Stimulated activated CD8-positive, alpha-beta memory T cell treated with anti-CD3 and anti-CD28 coated beads, Interleukin-12 subunit alpha, Interleukin-12 subunit beta, amount 100 ng/mL, for 4 hours (primary cell): ENCODE measurements around the gene SHISAL1.
"Not testable (repeated sequence)": the region's sequence is repeated elsewhere in the genome, so short reads cannot be mapped to it uniquely, and the experiment has no call there.

ENCODE experiments used
- DNase-seq: peaks from one replicate; pipeline ENCODE4 v3.0.0-alpha.2; 2020; ENCODE audit warnings: low read depth

SHISAL1 gene

DNA sequence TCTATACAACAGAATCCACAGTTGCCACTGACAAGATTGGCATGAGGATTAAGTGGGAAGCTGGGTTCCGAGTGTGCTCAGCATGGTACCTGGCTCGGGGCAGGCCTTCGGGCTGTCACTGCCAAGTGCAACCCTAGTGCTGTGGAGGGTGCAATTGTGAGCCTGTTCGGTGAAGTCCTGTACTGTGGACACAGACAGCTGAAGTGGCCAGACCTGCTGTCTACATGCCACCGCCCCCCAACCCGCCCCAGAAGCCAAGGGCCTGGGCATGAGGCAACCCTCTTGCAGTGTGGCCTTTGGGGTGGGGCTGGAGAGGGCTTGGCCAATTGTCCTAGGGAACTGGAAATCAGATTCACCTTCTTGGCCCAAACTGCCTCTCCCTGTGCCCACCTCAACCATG is 15.6 kb upstream of the SHISAL1 start:
- no peak for DNase-seq

DNA sequence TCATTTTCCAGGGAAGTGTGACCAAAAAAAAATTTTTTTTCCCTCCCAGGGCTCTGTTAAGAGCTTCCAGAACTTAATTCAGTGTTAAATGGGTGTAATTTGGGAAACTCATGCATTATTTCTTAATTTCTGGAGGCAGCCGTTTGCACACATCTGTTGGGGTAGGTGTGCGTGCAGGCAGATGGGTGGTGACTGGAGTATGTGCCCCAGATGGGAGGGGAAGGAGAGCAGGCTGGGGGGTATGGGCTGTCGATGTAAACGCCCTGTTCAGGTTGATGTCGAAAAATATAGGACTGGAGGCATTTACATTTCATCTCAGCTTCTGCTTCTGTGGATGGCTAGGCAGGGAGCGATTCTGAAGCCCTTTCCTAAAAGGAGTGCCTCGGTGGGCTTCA is 13.7 kb upstream of the SHISAL1 start:
- DNase-seq = no peak

DNA sequence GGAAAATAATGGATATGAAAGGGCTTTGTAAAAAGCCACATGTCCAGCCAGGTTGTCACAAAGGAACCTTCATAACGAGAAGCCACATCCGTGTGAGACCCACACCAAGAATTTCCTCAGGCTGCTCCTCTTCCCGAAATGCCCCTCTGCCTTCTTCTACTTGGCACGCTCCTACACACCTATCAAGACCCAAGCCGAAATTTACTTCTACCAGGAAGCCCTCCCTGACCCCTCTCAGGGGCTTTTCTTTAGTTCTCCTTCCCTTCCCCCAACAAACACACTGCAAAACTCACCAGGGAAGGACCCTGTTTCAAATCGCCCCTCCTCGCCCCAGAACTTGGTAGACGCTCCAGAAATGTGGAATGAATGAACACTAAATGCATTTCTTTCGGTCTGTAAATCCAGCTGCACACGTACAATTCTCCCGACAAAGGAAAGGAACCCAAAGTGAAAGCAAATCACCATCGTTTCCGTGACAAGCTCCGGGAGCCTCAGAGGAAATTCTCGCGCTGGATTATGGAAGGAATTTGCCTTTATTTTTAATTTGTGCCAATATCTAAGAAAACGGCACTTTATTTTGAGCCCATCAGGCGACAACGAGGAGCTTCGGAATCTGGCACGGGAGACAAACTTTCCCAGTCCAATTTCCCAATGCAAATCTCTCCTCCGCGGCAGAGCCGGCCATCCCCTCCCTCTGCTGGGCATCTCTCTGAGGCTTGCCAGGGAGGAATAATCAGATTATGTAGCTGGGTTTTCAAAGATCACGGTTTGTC is 13.2 kb upstream of the SHISAL1 start:
- no peak for DNase-seq

- DNase-seq = not testable (repeated sequence)
Measured at GRCh38 chr22:44323140-44323790, 10.5 kb upstream of the SHISAL1 start.

GRCh38 chr22:44319685-44320084 is 6.9 kb upstream of the SHISAL1 start:
- no peak for DNase-seq

DNA sequence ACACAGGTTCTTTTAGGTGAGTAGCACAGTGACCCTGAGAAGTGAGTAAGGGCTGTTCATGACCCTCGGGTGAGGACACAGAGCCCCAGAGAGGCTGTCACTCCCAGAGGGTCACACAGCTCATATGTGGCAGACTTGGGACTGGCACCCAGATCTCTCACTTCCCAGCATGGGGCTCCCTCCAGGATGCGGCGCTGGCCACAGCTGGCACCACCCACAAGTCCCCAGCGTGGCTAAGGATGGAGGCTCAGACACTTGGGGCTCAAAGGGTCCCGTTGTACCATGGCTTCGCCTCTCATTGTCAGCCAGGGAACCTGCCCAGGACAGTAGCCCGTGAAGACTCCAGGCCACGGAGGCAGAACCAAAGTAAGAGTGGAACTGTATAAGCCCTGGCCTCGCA is 6.0 kb upstream of the SHISAL1 start:
- no peak for DNase-seq

DNA sequence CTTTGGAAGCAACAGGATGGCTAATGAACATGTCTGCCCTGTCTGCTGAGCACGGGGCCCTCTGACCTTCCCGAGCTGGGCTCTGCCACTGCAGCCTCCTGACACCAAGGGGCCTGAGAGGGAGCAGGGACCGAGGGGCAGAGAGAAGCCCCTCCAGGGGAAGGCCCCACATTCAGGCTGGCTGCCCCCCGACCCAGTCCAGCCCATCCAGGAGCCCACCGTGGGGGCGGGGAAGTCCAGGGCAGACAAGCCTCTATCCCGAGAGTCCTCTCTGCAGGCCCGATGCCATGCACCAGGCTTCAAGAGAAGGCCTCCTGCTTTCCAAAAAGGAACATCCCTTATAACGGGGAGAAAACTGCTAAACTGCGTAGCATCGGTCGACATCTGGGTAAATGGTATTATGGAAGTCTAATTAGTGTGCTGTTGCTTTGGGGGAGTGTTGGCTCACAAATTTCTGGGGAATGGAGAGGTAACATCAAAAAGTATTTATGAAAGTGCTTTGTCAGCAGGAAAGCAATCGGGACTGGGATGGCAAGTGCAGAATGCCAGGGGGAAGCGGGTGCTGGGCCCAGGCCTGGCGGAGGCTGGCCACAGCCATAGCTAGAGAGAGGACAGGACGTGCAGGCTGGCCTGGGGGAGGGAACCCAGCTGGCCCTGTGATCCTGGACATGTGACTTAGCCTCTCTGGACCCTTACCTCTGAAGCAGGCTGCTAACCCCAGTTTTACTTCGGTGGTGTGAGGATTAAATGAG is 5.3 kb upstream of the SHISAL1 start:
- no peak for DNase-seq

- DNase-seq = no peak
Measured at GRCh38 chr22:44317123-44317444, 4.3 kb upstream of the SHISAL1 start.

DNA sequence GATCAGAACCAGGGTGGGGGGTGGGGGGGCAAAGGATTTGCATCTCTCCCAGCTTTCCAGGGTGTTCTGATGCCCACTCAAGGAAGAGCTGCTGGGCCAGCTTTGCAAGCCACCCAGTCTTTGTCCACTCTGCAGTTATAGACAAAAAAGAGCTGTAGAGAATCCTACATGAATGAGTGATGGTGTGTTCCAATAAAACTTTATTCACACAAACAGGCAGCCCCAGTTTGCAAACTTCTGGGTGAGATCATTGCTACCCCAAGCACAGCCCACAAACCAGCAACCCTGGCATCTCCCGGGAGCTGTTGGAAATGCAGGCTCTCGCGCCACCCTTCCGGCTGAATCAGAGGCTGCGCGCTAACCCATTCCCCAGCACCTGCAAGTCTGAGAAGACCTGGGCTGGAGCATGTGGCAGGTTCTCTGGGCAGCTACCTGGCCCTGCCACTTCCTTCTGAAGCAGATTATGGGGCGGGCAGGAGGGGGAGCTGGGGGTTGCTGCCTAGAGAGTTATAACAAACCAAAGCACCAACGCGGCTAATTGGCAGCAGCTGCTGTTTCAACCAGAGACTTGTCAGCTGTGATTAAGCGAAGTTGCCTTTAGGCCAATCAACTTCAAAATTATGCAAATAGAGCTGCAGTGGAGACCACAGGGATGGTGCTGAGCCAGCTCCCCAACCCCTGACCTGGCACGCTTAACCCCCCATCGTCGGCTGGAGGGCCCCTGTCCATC is 3.8 kb upstream of the SHISAL1 start:
- DNase-seq = no peak

DNA sequence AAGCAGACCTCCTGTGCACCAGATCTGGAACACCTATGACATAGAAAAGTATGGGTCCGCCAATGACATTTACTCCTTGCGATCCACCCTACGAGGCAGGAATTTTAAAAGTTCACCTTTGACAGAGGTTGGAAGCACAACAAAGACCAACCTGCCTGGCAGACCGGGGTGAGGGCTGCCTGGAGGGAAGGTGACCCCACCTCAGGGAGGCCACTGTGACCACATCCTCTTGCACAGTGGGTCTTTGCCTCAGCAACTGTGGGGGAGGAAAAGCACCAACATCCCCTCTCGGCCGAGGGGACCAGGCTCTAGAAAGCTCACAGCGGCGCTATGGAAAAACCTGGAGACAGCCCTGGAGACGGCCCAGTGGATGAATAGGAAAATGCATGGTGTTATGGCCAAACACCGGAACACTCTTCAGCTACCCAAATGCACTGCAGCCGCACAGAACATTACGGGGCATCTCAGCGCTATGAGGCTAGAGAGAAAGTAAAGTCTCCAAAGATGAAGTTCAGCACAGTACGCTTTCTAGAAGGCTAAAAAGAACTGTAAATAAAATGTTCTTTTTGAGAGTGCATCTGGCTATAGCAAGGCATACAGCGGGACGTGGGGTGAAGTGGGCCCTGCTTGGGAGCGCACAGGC is 1.8 kb upstream of the SHISAL1 start:
- no peak for DNase-seq

DNA sequence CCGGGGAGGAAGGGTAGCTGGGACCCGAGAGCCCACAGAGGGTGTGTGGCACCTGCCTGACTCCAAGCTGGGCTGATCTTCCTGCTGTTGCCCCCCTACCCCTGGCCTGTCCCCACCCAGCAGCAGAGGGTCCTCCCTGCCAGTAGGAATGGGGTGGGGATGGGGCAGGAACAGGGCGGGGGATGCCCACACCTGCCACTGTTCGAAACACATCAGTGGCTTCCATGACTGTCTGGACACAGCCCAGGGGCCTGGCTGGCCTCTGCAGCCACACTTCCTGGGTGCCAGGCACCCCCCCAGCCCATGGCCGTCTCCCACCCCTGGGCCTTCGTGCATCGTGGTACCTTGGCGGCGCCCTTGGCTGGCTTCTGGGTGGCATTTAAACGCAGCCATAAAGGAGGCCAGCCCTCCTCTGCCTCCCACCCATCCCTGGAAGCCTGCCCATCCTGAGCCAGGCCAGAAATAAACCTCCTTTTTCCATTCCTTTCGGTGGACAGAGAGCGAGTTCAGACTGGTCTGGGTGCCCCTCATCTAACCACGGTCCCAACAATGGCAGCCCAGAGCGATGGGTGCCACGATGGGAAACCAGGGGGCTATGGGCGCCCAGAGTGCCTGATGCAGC is 745 bp upstream of the SHISAL1 start:
- DNase-seq = no peak

GRCh38 chr22:44311855-44312170 is 938 bp downstream of the SHISAL1 start:
- DNase-seq = no peak

DNA sequence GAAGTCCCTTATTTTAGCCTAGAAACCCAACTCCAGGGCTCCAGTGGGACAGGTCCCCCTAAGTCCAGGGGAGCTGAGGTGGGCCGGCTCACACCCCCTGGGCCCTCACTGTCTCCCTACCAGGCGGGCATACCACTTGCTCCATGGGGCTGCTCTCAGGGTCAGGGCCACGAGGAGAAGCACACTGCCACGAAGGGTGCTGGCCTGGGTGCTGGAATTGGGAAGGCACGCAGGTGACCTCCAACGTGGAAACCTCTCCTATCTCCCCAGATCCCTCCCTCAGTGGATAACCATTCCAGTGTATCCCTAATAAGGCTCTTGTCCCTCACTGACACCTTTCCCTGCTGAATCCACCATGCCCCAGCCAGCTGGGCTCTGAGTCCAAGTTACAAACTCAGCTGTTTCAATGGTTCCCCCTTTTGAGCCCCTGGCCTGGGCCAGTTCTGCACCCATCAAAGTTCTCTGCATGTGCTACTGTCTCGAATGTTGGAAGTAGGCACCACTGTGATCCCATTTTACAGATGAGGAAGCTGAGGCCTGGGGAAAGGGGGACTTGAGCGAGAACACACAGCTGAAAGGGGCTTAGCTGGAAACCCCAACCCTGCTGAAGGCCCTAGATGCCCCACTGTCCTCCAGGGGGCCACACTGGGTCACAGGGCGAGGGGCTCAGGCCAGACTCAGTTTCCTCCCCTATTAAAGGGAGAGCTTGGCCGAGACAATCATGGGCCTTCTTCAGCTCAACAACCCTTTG is 1.5 kb downstream of the SHISAL1 start:
- no peak for DNase-seq

GRCh38 chr22:44309647-44310046 is 3.1 kb downstream of the SHISAL1 start:
- DNase-seq = no peak

- DNase-seq = no peak
Measured at GRCh38 chr22:44309137-44309536, 3.6 kb downstream of the SHISAL1 start.

DNA sequence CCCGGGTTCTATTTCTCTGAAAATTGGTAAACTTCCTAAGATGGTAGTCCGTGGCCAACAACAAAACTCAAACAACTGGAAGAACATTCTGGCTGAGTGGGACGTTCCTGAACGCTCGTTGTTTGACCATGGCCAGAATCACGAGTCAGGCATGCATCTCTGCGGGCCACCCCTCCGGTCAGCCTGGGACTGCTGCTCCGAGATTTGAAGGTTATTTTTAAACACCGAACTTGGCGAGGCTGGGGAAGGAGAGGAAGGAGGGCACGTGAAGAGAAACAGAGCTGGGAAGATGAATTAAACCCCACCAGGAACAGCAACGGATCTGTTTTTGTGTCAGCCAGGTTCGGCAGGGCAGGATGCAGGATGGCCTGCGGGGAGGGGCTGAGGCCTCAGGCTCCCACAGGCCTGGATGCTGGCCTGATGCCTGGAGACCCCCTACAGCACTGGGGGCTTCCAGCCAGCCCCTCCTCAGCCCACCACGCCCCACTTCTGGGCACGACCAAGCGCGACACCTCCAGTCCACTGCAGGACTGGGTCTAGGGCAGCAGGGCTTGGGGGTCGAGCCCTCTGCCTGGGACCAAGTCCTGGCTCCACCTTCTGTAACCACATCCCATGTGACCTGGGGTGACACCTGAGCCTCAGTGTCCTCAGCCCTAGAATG is 5.1 kb downstream of the SHISAL1 start:
- no peak for DNase-seq

DNA sequence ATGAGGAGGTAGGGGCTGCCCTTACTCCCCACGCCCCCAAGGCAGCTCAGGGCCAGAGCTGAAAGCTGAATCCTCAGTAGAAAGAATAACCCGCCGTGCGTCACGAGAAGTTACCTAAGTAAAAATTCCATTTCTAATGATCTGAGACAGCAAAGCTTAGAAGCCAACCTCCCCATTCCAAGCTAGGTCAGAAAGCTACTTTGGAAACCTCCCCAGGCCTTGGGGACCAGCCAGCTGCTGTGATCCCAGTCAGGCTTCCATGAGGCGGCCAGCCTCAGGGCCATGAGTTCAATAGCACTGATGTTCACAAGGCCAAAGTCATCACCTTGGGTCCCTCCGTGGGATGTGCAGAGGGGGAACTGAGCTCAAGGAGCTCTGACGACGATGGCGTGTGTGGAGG is 6.9 kb downstream of the SHISAL1 start:
- no peak for DNase-seq

- no peak for DNase-seq
Measured at GRCh38 chr22:44305455-44305854, 7.3 kb downstream of the SHISAL1 start.

DNA sequence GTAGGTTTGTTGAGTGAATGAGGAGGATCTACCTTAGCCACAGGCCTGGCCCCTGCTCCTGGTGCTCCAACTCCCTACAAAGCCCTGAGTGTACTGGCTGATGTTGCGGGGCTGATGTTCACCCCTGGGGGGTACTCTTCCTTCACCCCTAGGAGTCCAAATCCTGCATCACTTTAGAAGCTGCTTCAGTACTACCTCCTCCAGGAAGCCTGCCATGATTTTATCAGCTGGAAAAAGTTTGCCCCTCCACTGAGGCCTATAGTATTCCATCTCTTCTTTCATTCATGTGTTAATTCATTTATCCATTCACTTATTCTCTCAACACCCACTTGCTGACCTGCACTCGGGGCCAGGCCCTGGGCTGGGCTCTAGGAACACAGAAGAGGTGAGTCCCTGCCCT is 7.8 kb downstream of the SHISAL1 start:
- DNase-seq = no peak

GRCh38 chr22:44304354-44304753 is 8.4 kb downstream of the SHISAL1 start:
- DNase-seq = no peak

- not testable (repeated sequence) for DNase-seq
Measured at GRCh38 chr22:44302363-44302762, 10.4 kb downstream of the SHISAL1 start.
